ENCODE measurements around the gene TSHZ1. TPM values are rescaled to one million over a fixed set of nuclear protein-coding genes. Genes with fewer than 3 reads are reported as not detected.

The TSHZ1 gene
- total and polyA plus RNA-seq, 2 of the 8 experiments (the other 6 are each of a cell fraction or from before 2014, with no cell fraction given): 0.03 to 0.32 TPM

DNA sequence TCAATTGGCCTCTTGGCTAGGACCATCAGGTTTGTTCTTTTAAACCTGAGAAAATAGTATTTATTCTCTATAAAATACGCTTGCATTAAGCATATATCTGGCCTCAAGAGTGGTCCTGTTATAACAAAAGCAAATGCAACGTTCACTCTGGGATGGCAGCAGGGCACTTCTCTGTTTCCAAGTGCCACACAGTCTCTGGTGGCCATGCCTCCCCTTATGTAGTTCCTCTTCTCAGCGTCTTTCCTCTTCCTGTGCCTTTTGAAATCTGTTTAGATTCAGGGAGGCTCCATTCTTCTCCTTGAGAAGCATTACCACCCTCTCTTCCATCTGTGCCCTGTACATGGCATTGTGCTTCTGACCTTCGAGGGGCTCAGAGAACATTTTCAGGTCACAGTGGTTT is 51.9 kb downstream of the TSHZ1 start:
- ChIA-PET CTCF (ENCODE audit: partially characterized antibody) (no interaction called here), POLR2A (ENCODE audit: partially characterized antibody) (no interaction called here)
- Histone ChIP-seq H4K8ac (ENCODE audit: extremely low read depth, insufficient read depth, low read length) (no peak overlapping the region), H4K20me1 (replicated peaks in 1 of 2; ENCODE audit: control insufficient read depth in 1 of 2, insufficient read depth in 2 of 2, low read length in 2 of 2) (no peaks in the 10 kb centered on the region), H3K14ac (ENCODE audit: insufficient read length) (no peak overlapping the region), H3K36me3 (ENCODE audit: control insufficient read depth in 2 of 4, insufficient read depth in 4 of 4, low read length in 3 of 4) (no peaks in the 10 kb centered on the region), H3K9me3 (ENCODE audit: insufficient read depth in 2 of 2, low read depth in 1 of 2, low read length in 1 of 2) (no peaks in the 10 kb centered on the region), H3K79me1 (ENCODE audit: low read depth, low read length) (no peaks in the 10 kb centered on the region), H2AK5ac (ENCODE audit: low read depth, low read length) (no peak overlapping the region), H4K5ac (ENCODE audit: insufficient read length, low read depth, low read length) (no peak overlapping the region), H3K4ac (replicated peaks; ENCODE audit: insufficient read length, low read depth, low read length) (no peak overlapping the region), H3K27me3 (replicated peaks in 1 of 4; ENCODE audit: control insufficient read depth in 3 of 4, extremely low read depth in 1 of 4, insufficient read depth in 3 of 4, low read length in 3 of 4) (no peaks in the 10 kb centered on the region), H3K27ac (ENCODE audit: low read depth, low read length) (no peak overlapping the region), H3K23me2 (ENCODE audit: low read depth, low read length) (no peaks in the 10 kb centered on the region), H2BK15ac (ENCODE audit: low read length) (no peak overlapping the region), H3K56ac (replicated peaks; ENCODE audit: insufficient read length, low read depth, low read length) (no peak overlapping the region), H2AFZ (ENCODE audit: low read length) (no peak overlapping the region), H3K79me2 (ENCODE audit: control insufficient read depth in 1 of 2, insufficient read depth in 2 of 2, low read length in 2 of 2) (no peaks in the 10 kb centered on the region), H3K9ac (replicated peaks in 1 of 4; ENCODE audit: extremely low read depth in 1 of 4, low read depth in 3 of 4, low read length in 3 of 4) (no peak overlapping the region), H2BK120ac (replicated peaks; ENCODE audit: low read depth, low read length) (no peak overlapping the region), H2BK12ac (ENCODE audit: low read depth, low read length) (no peak overlapping the region), H2BK20ac (ENCODE audit: low read length) (no peak overlapping the region), H3K23ac (ENCODE audit: insufficient read length) (no peak overlapping the region), H3K4me3 (ENCODE audit: extremely low read depth in 1 of 4, insufficient read depth in 2 of 4, low read depth in 3 of 4, low read length in 4 of 4) (no peak overlapping the region), H3K4me2 (ENCODE audit: insufficient read depth in 1 of 2, low read depth in 2 of 2, low read length in 2 of 2) (no peak overlapping the region), H3K4me1 (replicated peaks in 1 of 4; ENCODE audit: control insufficient read depth in 3 of 4, insufficient read depth in 4 of 4, low read length in 3 of 4) (no peaks in the 10 kb centered on the region), H3K18ac (ENCODE audit: extremely low read depth, low read length) (no peak overlapping the region), H2BK5ac (ENCODE audit: low read depth, low read length) (no peak overlapping the region), H4K91ac (replicated peaks; ENCODE audit: insufficient read length, low read length) (no peak overlapping the region)
- 93% methylated on average over 4 of the region's 4 CpGs; no CpG with 5 or more reads in 1 of the 2 experiments for WGBS, 2 experiments (ENCODE audit: extremely low coverage in 1 of 2, insufficient coverage in 1 of 2, insufficient read length in 1 of 2, insufficient replicate concordance in 2 of 2, low coverage in 1 of 2, low lambda C conversion rate in 2 of 2, missing lambda C conversion rate in 1 of 2)
- TF ChIP-seq SP1 (IDR thresholded peaks at IDR 0.05; ENCODE audit: low read depth, low read length) (no peak), JUND (IDR thresholded peaks at IDR 0.05; ENCODE audit: low read length) (no peak), CHD1 (IDR thresholded peaks at IDR 0.05; ENCODE audit: low read depth, low read length) (no peak), EZH2 (IDR thresholded peaks at IDR 0.05; ENCODE audit: low read depth, low read length, severe bottlenecking) (no peak)
- FAIRE-seq (no peak), DNase-seq (ENCODE audit: low read depth in 1 of 2, low spot score in 2 of 2) (no peak)
